ENCODE results near the gene SPIRE1. TPM values are rescaled to one million over a fixed set of nuclear protein-coding genes. Genes with fewer than 3 reads are reported as not detected.
A peak's percentile ranks its signal among the peaks of the same experiment; 100 is the strongest.

SPIRE1 gene
- total RNA-seq, 1 donor from 2014 or later: 20.7 TPM

DNA sequence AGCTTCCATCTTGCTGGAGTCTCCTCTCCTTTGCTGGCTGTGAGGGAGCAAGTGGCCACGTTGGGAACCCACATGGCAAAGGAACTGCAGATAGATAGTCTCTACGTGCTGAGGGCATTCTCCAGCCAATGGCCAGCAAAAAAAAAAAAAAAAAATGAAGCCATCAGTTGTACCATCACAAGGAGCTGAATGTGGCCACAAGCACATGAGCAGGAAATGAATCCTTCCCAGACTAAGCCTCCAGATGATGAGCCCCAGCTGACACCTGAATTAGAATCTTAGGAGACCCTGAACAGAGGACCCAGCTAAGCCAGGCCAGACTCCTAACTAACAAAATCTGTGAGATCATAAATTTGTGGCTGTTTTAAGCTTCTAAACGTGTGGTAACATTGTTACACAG lies 57.9 kb downstream of the SPIRE1 start:
- no peak for TF ChIP-seq CTCF (conservative IDR thresholded peaks at IDR 0.05; ENCODE audit: low read depth, low read length)
- no peak for DNase-seq (ENCODE audit: low read depth)
- no peak overlapping the region for H3K4me3 ChIP-seq (ENCODE audit: low read depth, low read length)

DNA sequence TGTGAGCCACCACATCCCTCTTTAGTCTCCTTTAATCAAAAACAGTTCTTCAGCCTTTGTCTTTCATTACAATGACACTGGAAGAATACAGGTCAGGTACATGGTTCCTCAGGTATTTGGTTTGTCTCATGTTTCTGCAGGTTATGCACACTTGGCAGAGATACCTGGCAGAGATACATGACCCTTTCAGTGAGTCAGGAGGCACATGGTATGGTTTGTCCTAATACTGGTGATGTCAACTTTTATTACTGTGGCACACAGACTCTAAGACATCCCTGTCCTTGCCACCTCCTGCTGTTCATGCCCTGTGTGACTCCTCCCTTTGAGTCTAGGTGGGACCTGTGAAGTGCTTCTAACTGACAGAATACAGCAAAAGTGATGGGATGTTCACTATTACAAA lies 58.4 kb downstream of the SPIRE1 start:
- no peak for DNase-seq (ENCODE audit: low read depth)
- TF ChIP-seq CTCF (conservative IDR thresholded peaks at IDR 0.05; ENCODE audit: low read depth, low read length): no peak
- H3K4me3 ChIP-seq (ENCODE audit: low read depth, low read length): no peak overlapping the region

DNA sequence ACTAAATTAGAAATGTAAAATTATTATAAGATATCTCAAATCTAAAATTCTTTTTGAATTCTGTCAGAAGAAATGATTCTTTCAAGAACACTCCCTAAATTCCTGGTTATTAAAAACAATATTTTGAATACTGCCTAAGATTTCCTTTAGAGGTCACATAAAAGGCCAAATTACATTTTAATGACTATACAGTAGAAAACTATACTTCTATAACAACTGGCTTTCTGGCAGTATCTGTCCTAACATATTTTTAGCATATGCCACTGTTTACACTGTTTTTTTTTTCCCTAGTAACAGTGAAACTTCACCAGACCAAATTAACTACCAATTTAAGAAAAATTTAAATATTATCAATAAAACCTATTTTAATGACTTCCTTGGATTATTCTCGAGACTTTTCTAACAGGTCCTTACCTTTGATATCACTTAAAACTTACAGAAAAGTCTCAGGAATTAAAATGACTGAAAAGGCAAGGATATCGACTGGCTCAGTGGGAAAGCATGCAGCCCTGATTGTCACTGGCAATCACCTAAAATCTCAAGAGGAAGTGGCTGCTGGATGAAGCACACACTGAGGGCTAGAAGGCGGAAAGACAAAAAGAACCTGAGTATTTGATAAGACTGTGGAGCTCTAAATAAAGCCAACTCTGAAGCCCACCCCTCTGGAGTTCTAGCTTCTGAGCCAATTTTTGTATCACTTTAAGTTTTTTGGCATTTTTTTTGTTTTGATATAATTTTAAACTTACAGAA lies 59.6 kb downstream of the SPIRE1 start:
- H3K4me3 ChIP-seq (ENCODE audit: low read depth, low read length): no peak overlapping the region
- no peak for DNase-seq (ENCODE audit: low read depth)
- no peak for TF ChIP-seq CTCF (conservative IDR thresholded peaks at IDR 0.05; ENCODE audit: low read depth, low read length)

DNA sequence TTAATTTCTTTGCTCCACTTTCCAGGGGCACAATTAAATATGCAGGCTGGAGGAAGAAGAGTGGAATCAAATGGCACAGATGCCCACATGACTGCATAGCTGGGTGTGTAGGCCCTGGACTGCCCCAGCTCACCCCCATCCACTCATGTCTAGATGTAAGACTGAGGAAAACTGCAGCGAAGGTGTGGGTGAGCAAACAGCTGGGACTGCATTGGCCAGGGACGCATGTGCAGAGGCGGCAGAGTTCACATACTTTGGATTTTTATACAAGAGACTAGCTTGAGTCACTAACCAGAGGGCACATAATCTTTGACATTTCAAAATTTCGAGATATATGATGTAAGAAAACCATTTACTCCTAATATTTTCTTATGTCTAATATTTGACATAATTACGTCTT lies 60.1 kb downstream of the SPIRE1 start:
- no peak for TF ChIP-seq CTCF (conservative IDR thresholded peaks at IDR 0.05; ENCODE audit: low read depth, low read length)
- peak; percentile 46 for DNase-seq (ENCODE audit: low read depth)
- no peak overlapping the region for H3K4me3 ChIP-seq (ENCODE audit: low read depth, low read length)

DNA sequence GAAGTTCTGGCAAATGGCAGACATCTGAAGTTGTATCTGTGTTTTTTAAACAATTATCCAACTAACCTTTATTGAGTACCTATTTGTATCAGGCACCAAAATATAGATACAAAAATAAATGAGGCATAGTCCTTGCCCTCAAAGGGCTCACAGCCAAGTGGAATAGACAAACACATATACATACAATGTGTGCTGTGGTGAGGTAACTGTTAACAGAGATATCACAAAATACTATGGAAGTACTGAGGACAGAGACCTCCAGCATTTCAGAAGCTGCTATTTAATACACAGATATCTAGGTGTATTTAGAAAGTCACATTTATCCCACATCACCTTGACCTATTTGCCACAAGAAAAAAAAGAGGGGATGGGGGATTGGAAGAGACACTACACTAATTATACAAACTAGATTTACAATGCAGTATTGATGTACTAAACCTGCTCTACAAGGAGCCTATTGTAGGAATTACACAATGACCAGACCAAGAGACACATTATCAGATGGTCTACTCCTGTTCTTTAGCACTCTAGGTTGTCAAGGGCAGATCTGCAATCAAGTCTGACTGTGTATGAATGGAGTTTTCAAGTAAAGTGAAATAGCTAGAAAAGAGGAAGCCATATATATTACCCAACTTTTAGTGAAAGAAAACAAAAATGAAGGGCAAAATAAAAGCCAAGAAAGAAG lies 62.2 kb downstream of the SPIRE1 start:
- TF ChIP-seq CTCF (conservative IDR thresholded peaks at IDR 0.05; ENCODE audit: low read depth, low read length): no peak
- DNase-seq (ENCODE audit: low read depth): no peak
- no peak overlapping the region for H3K4me3 ChIP-seq (ENCODE audit: low read depth, low read length)

- no peak overlapping the region for H3K4me3 ChIP-seq (ENCODE audit: low read depth, low read length)
- no peak for DNase-seq (ENCODE audit: low read depth)
- no peak for TF ChIP-seq CTCF (conservative IDR thresholded peaks at IDR 0.05; ENCODE audit: low read depth, low read length)
Measured at GRCh38 chr18:12593866-12594265, 64.0 kb downstream of the SPIRE1 start.

All from epithelial cell of proximal tubule (primary cell).